Measurements from ENCODE around the gene SHCBP1L. TPM values are rescaled to one million over a fixed set of nuclear protein-coding genes. Genes with fewer than 3 reads are reported as not detected.

The SHCBP1L gene
- total RNA-seq, 4 donors from 2014 or later = 1.0 TPM; not detected in 3

DNA sequence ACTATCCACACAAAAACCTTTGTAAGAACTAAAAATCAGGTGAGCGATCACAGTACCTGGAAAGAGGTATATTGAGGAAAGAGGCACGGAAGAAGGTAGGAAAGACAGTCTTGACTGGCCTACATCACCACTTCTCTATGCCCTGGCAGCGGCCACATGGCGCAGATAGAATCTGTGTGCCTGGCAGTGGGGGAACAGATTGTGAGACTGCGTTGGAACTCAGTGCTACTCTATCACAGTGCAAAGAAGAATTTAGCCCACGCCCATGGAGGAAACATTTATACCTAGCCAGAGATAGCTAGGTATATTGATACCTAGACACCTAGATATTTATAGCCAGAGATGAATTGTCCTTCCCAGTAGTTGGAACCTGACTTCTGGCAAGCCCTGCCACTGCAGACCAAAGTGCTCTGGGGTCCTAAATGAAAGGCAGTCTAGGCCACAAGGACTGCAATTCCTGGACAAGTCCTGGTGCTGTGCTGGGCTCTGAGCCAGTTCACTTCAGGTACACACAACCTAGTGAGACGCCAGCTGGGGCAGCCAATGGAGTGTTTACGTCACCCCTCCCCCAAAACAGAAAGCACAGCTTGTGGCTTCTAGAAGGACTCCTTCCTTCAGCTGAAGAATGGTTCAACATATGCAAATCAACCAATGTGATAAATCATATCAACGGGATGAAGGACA is 61.9 kb downstream of the SHCBP1L start:
- H3K9me3 ChIP-seq = no peaks in the 10 kb centered on the region
- no peak overlapping the region for H3K4me3 ChIP-seq
- H3K4me1 ChIP-seq = no peaks in the 10 kb centered on the region
- H3K36me3 ChIP-seq = no peaks in the 10 kb centered on the region
- intact Hi-C loops (cut with DNase I; ENCODE audit: low total_unique reads) = no loop called here
- DNase-seq = no peak
- TF ChIP-seq, protein P1, sequence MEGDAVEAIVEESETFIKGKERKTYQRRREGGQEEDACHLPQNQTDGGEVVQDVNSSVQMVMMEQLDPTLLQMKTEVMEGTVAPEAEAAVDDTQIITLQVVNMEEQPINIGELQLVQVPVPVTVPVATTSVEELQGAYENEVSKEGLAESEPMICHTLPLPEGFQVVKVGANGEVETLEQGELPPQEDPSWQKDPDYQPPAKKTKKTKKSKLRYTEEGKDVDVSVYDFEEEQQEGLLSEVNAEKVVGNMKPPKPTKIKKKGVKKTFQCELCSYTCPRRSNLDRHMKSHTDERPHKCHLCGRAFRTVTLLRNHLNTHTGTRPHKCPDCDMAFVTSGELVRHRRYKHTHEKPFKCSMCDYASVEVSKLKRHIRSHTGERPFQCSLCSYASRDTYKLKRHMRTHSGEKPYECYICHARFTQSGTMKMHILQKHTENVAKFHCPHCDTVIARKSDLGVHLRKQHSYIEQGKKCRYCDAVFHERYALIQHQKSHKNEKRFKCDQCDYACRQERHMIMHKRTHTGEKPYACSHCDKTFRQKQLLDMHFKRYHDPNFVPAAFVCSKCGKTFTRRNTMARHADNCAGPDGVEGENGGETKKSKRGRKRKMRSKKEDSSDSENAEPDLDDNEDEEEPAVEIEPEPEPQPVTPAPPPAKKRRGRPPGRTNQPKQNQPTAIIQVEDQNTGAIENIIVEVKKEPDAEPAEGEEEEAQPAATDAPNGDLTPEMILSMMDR (IDR thresholded peaks at IDR 0.05) = no peak
- no peak for TF ChIP-seq POLR2A (IDR thresholded peaks at IDR 0.05)
- no peak overlapping the region for H3K27ac ChIP-seq
- no peaks in the 10 kb centered on the region for H3K27me3 ChIP-seq

DNA sequence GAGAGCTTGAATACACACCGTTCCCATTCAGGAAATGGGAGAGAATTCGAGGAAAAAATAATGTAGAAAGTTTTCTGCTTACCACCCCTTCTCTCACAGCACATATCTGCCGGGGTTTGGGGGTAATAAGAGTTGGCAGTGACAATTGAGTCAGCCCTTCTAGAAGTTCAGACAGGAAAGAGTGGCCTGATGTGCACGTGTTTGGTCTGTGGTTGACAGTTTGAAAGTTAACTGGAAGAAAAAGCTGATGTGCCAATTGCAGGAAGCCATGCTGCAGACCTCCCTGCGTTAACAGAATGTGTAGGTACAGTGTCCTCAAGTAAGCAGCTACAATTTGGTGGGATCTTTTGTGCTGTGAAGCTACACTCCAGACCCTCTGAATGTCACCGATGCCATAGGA is 63.0 kb downstream of the SHCBP1L start:
- Histone ChIP-seq H3K36me3 (no peaks in the 10 kb centered on the region), H3K27me3 (no peaks in the 10 kb centered on the region), H3K9me3 (no peaks in the 10 kb centered on the region), H3K4me3 (no peak overlapping the region), H3K27ac (no peak overlapping the region), H3K4me1 (no peaks in the 10 kb centered on the region)
- no peak for DNase-seq
- intact Hi-C loops (cut with DNase I; ENCODE audit: low total_unique reads) = no loop called here
- TF ChIP-seq POLR2A (IDR thresholded peaks at IDR 0.05) = no peak
- TF ChIP-seq, protein P1 (IDR thresholded peaks at IDR 0.05) = no peak

DNA sequence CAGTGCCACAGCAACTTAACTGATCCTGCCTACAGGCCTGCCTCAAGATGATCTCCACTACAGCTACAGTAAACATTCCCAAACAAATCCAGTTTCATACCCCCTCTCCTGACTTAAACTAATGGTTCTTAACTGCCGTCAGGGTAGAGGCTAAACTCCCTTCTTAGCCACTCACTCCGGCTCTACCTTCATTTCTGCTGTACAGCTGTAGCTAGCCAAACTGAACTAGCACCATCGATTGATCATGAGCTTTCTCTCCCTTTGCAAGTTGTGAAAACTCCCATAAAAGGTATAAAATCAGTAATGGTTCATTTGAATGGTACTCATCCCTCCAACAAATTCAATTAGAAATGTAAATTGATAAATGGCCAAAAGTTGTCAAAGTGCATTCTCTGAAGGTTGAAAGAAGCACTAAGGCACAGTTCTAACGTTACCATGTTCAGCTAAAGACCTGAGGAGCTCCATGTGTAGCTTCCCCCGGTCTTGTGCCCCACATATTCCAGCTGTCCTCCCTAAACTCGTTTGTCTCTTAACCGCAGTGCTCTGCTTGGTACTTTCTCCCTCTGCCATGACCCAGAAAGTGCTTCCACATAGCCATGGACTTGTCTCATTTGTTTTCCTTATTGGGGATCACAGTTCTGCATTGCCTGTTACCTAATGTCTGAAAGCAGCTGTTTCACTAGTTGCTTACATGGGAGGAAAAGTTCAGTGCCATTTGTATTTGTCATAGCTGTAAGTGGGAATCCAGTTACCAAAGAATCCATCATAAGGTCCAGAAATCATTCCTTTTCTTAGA is 64.0 kb downstream of the SHCBP1L start:
- no peak overlapping the region for H3K27ac ChIP-seq
- H3K9me3 ChIP-seq = no peaks in the 10 kb centered on the region
- H3K4me1 ChIP-seq = no peaks in the 10 kb centered on the region
- H3K4me3 ChIP-seq = no peak overlapping the region
- intact Hi-C loops (cut with DNase I; ENCODE audit: low total_unique reads) = no loop called here
- H3K27me3 ChIP-seq = no peaks in the 10 kb centered on the region
- no peaks in the 10 kb centered on the region for H3K36me3 ChIP-seq
- no peak for TF ChIP-seq POLR2A (IDR thresholded peaks at IDR 0.05)
- TF ChIP-seq, protein P1 (IDR thresholded peaks at IDR 0.05) = no peak
- DNase-seq = no peak

DNA sequence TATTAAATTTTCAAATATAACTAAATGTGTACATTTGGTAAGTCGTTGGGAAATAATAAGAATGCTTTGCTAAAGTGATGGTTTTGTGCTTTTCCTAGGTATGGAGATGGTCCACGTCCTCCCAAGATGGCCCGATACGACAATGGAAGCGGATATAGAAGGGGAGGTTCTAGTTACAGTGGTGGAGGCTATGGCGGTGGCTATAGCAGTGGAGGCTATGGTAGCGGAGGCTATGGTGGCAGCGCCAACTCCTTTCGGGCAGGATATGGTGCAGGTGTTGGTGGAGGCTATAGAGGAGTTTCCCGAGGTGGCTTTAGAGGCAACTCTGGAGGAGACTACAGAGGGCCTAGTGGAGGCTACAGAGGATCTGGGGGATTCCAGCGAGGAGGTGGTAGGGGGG is 66.0 kb downstream of the SHCBP1L start:
- no peak for DNase-seq
- H3K4me3 ChIP-seq = no peak overlapping the region
- H3K27me3 ChIP-seq = no peaks in the 10 kb centered on the region
- intact Hi-C loops (cut with DNase I; ENCODE audit: low total_unique reads) = no loop called here
- H3K9me3 ChIP-seq = no peaks in the 10 kb centered on the region
- TF ChIP-seq, protein P1 (IDR thresholded peaks at IDR 0.05) = no peak
- TF ChIP-seq POLR2A (IDR thresholded peaks at IDR 0.05) = no peak
- no peak overlapping the region for H3K27ac ChIP-seq
- no peaks in the 10 kb centered on the region for H3K4me1 ChIP-seq
- no peaks in the 10 kb centered on the region for H3K36me3 ChIP-seq

GRCh38 chr1:182885591-182885990 is 67.4 kb downstream of the SHCBP1L start:
- Histone ChIP-seq H3K36me3 (no peaks in the 10 kb centered on the region), H3K4me1 (no peaks in the 10 kb centered on the region), H3K27me3 (no peaks in the 10 kb centered on the region), H3K4me3 (no peak overlapping the region), H3K27ac (no peak overlapping the region), H3K9me3 (no peaks in the 10 kb centered on the region)
- no peak for DNase-seq
- TF ChIP-seq POLR2A (IDR thresholded peaks at IDR 0.05) = no peak
- TF ChIP-seq, protein P1 (IDR thresholded peaks at IDR 0.05) = no peak
- intact Hi-C loops (cut with DNase I; ENCODE audit: low total_unique reads) = no loop called here

All from uterus (tissue), 4 donors.